Colonic mucosa (tissue), 4 donors: ENCODE data around the gene PEPD. TPM values are rescaled to one million over a fixed set of nuclear protein-coding genes. Genes with fewer than 3 reads are reported as not detected.

ENCODE experiments used
- DNase-seq: peaks from one replicate; pipeline ENCODE4 v3.0.0-alpha.2; 2020
- H3K27ac ChIP-seq: fragments of 200-600 bp; one replicate; pipeline ENCODE4 v1.8.0; 2021
- H3K27me3 ChIP-seq: fragments of 200-600 bp; one replicate; pipeline ENCODE4 v1.8.0; 2021
- H3K36me3 ChIP-seq: fragments of 200-600 bp; one replicate; pipeline ENCODE4 v1.8.0; 2021
- H3K4me1 ChIP-seq: fragments of 200-600 bp; one replicate; pipeline ENCODE4 v1.8.0; 2021; ENCODE audit warnings: mild to moderate bottlenecking
- H3K4me3 ChIP-seq: fragments of 200-600 bp; one replicate; pipeline ENCODE4 v1.8.0; 2021
- H3K9ac ChIP-seq, 2 donors: one replicate each; pipeline ENCODE4 v1.7.0; 2013; ENCODE audit warnings: control low read depth in 2 of 2, low read depth in 2 of 2, low read length in 2 of 2
- H3K9me3 ChIP-seq: fragments of 200-600 bp; one replicate; pipeline ENCODE4 v1.8.0; 2021
- CTCF ChIP-seq: fragments of 200-600 bp; IDR thresholded peaks from one replicate; pipeline ENCODE4 v1.8.0; 2022; ENCODE audit warnings: antibody characterized with exemption, mild to moderate bottlenecking
- intact Hi-C: fragments of 100-400 bp; cut with DNase I; formaldehyde crosslinking; loops from one replicate; pipeline ENCODE4 v1.14.1; 2022
- total RNA-seq, 2 donors: library from RNA; stranded (reverse); fragmentation: NEBNext Ultra II Directional in 1 of 2; extraction: Animal tissue kit (Norgen Biotek cat#: 25700) in 1 of 2; gene quantifications; one replicate each; pipeline ENCODE4 v1.2.1, GENCODE V29; 2021
- donor health status: healthy.
- donor health status: DM: no; HTN: no; CAD: no.
- donor health status: DM: no; HTN: no; CAD: no.

Gene PEPD
- total RNA-seq, 2 donors from 2014 or later: 47.9 to 71.4 TPM

- no peak overlapping the region for H3K27ac ChIP-seq
- H3K36me3 ChIP-seq: no peaks in the 10 kb centered on the region
- H3K4me1 ChIP-seq: peaks cover 6% of the 10 kb centered on the region
- intact Hi-C loops: no loop called here
- TF ChIP-seq CTCF: no peak
- no peak overlapping the region for H3K4me3 ChIP-seq
- no peak for DNase-seq
- H3K9me3 ChIP-seq: no peaks in the 10 kb centered on the region
- no peaks in the 10 kb centered on the region for H3K27me3 ChIP-seq
- H3K9ac ChIP-seq: no peak overlapping the region
Observed at GRCh38 chr19:33397536-33398360, 123.8 kb downstream of the PEPD start.

- Histone ChIP-seq H3K27me3 (no peaks in the 10 kb centered on the region), H3K9ac (no peak overlapping the region), H3K4me1 (peaks cover 14% of the 10 kb centered on the region), H3K36me3 (no peaks in the 10 kb centered on the region), H3K27ac (no peak overlapping the region), H3K9me3 (no peaks in the 10 kb centered on the region), H3K4me3 (no peak overlapping the region)
- intact Hi-C loops: no loop called here
- no peak for DNase-seq
- no peak for TF ChIP-seq CTCF
Observed at GRCh38 chr19:33396701-33397535, 124.7 kb downstream of the PEPD start.

GRCh38 chr19:33395561-33396550, 125.7 kb downstream of the PEPD start:
- Histone ChIP-seq H3K9me3 (no peaks in the 10 kb centered on the region), H3K27me3 (no peaks in the 10 kb centered on the region), H3K4me1 (peaks cover 15% of the 10 kb centered on the region), H3K27ac (no peak overlapping the region), H3K4me3 (no peak overlapping the region), H3K36me3 (no peaks in the 10 kb centered on the region), H3K9ac (no peak overlapping the region)
- intact Hi-C loops: no loop called here
- DNase-seq: no peak
- no peak for TF ChIP-seq CTCF

GRCh38 chr19:33394723-33395560, 126.6 kb downstream of the PEPD start:
- H3K4me1 ChIP-seq: peaks cover 24% of the 10 kb centered on the region
- DNase-seq: no peak
- no peak overlapping the region for H3K9ac ChIP-seq
- no peaks in the 10 kb centered on the region for H3K36me3 ChIP-seq
- TF ChIP-seq CTCF: no peak
- H3K4me3 ChIP-seq: no peak overlapping the region
- H3K9me3 ChIP-seq: no peaks in the 10 kb centered on the region
- no peaks in the 10 kb centered on the region for H3K27me3 ChIP-seq
- intact Hi-C loops: no loop called here
- H3K27ac ChIP-seq: no peak overlapping the region
